Measurements from ENCODE around the gene ATP1B3. TPM values are rescaled to one million over a fixed set of nuclear protein-coding genes. Genes with fewer than 3 reads are reported as not detected.
A peak's percentile ranks its signal among the peaks of the same experiment; 100 is the strongest.

Gene ATP1B3
- total and polyA plus RNA-seq, 2 of the 13 experiments (the other 11 are each of a cell fraction or from before 2014, with no cell fraction given), result 84.3 to 93.6 TPM

GRCh38 chr3:141876381-141876890, at the start of gene ATP1B3 (continued):
- no peak for TF ChIP-seq EP300 (IDR thresholded peaks at IDR 0.05; ENCODE audit: low read depth in 2 of 2, low read length in 2 of 2)
- no peak for TF ChIP-seq EP300 (CRISPR knock-in tag; IDR thresholded peaks at IDR 0.05; ENCODE audit: borderline replicate concordance)
- no peak for TF ChIP-seq ZEB1 (IDR thresholded peaks at IDR 0.05; ENCODE audit: insufficient replicate concordance, low read depth)
- no peak for TF ChIP-seq RARA (CRISPR knock-in tag; IDR thresholded peaks at IDR 0.05)
- peak; percentile 55; the same call in 1 of the 2 replicates for TF ChIP-seq HDAC1 (CRISPR knock-in tag; IDR thresholded peaks at IDR 0.05)
- TF ChIP-seq NFKB2 (CRISPR knock-in tag; IDR thresholded peaks at IDR 0.05; ENCODE audit: borderline replicate concordance), result peak; percentile 58; the same call in 1 of the 2 replicates
- TF ChIP-seq PAWR (CRISPR knock-in tag; IDR thresholded peaks at IDR 0.05; ENCODE audit: borderline replicate concordance), result no peak; the same call in 1 of the 2 replicates
- 0 out of 2 replicates have a peak, but pooled peaks have one; percentile 54 for TF ChIP-seq ETV6 (CRISPR knock-in tag; conservative IDR thresholded peaks at IDR 0.05)
- TF ChIP-seq POLR2AphosphoS5 (IDR thresholded peaks at IDR 0.05; ENCODE audit: low read depth, low read length), result peak; percentile 81
- no peak for TF ChIP-seq NONO (IDR thresholded peaks at IDR 0.05)
- 0 out of 2 replicates have a peak, but pooled peaks have one; percentile 3 for TF ChIP-seq NONO (CRISPR knock-in tag; conservative IDR thresholded peaks at IDR 0.05)
- TF ChIP-seq POGK (CRISPR knock-in tag; conservative IDR thresholded peaks at IDR 0.05), result 0 out of 2 replicates have a peak, but pooled peaks have one; percentile 48
- no peak for TF ChIP-seq HNF4G (IDR thresholded peaks at IDR 0.05; ENCODE audit: borderline replicate concordance, low read depth, low read length)
- TF ChIP-seq HNF4G (CRISPR knock-in tag; IDR thresholded peaks at IDR 0.05; ENCODE audit: borderline replicate concordance, low read depth), result peak; percentile 14; the same call in 1 of the 2 replicates
- peak; percentile 74 for TF ChIP-seq ZFX (CRISPR knock-in tag; IDR thresholded peaks at IDR 0.05; ENCODE audit: low read depth)
- TF ChIP-seq GATA4 (IDR thresholded peaks at IDR 0.05; ENCODE audit: borderline replicate concordance, low read depth), result peak; percentile 55; the same call in 1 of the 2 replicates
- TF ChIP-seq NFIC (IDR thresholded peaks at IDR 0.05; ENCODE audit: low read length), result no peak
- TF ChIP-seq ZBTB14 (CRISPR knock-in tag; IDR thresholded peaks at IDR 0.05), result 0 out of 2 replicates have a peak, but pooled peaks have one; percentile 32
- TF ChIP-seq TAF1 (CRISPR knock-in tag; IDR thresholded peaks at IDR 0.05), result peak; percentile 94
- no peak for TF ChIP-seq ZNF577 (CRISPR knock-in tag; IDR thresholded peaks at IDR 0.05; ENCODE audit: borderline replicate concordance, low read depth)
- TF ChIP-seq ARNT2 (CRISPR knock-in tag; IDR thresholded peaks at IDR 0.05; ENCODE audit: low read depth), result peak; percentile 42; the same call in 1 of the 2 replicates
- TF ChIP-seq ASH2L (IDR thresholded peaks at IDR 0.05; ENCODE audit: insufficient read length, low read depth, low read length), result peak; percentile 71
- TF ChIP-seq MEIS2 (CRISPR knock-in tag; IDR thresholded peaks at IDR 0.05), result peak; percentile 46; the same call in 1 of the 2 replicates
- TF ChIP-seq ZNF3 (CRISPR knock-in tag; IDR thresholded peaks at IDR 0.05), result no peak
- TF ChIP-seq FOXA3 (CRISPR knock-in tag; IDR thresholded peaks at IDR 0.05), result no peak
- TF ChIP-seq ERF (CRISPR knock-in tag; IDR thresholded peaks at IDR 0.05), result peak; percentile 65; the same call in 1 of the 2 replicates
- 0 out of 2 replicates have a peak, but pooled peaks have one; percentile 66 for TF ChIP-seq ZNF275 (CRISPR knock-in tag; IDR thresholded peaks at IDR 0.05; ENCODE audit: borderline replicate concordance)

Measured in HepG2 (cell line).